ENCODE data around the gene NCBP2L. TPM values are rescaled to one million over a fixed set of nuclear protein-coding genes. Genes with fewer than 3 reads are reported as not detected.

Gene NCBP2L
- total RNA-seq, 1 experiment from 2014 or later, result 0.17 TPM

DNA sequence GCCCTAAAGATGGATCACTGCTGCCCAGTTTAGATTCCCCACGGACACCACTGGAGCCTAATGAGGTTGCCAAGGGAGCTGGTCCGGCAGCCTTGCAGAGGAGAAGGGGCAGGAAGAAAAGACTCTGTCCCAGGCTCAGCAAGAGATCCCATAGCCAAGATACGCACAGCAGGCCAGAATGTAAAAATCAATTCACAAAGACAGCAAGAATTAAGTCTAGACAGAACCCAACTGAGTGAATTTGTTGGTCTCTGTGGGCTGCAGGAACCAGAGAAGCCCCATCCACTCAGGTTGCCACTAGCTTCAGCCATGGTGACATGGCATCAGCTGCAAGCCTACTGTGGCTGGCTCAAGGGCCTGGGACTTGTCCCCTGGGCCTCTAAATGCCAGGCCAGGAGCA, 24.8 kb upstream of the NCBP2L start:
- DNase-seq (ENCODE audit: low read depth), result no peak

DNA sequence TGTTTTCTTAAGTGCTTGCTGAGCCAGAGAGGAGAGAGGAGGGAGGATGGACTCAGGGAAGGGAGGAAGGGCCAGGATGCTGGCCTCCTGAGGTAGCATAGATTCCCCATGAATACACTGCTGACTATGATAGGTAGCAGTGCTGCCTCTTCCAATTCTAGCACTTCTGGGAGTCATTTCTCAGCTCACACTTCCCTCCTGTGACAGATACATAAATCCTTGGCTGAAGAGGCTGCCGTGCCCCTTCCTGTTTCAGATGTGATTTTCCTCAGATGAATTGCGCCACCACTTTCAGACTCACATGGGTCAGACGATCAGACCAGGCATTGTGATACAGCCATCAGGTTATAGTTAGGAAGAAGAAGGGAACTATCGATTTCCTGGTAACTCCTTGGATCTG, 24.3 kb upstream of the NCBP2L start:
- DNase-seq (ENCODE audit: low read depth), result no peak

- DNase-seq (ENCODE audit: low read depth), result no peak
Measured at GRCh38 chrX:107755721-107756120, 21.8 kb upstream of the NCBP2L start.

DNA sequence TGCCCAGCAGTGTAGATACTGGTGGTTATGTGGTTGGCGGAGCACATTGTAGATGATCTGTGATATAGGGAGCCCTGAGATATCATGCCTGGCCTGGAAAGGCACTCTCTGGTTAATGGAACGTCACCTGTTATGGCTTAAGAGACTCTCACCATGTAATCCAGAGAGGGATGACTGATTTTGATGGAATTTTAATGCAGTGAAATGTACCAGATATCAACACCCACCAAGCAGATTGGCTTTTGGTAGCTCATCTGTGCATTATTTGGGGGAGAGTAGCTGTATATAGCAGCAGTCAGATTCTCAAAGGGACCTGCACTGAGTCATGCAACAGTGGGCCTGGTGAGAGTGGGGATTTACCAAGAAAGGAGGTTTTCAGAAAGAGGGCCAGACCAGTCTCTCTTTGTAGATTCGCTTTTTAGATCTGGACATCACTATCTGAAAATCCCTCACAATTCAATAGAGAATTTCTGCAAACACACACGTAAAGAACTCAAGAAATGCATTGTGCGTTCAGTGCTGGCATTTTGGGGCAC, 19.2 kb upstream of the NCBP2L start:
- no peak for DNase-seq (ENCODE audit: low read depth)

DNA sequence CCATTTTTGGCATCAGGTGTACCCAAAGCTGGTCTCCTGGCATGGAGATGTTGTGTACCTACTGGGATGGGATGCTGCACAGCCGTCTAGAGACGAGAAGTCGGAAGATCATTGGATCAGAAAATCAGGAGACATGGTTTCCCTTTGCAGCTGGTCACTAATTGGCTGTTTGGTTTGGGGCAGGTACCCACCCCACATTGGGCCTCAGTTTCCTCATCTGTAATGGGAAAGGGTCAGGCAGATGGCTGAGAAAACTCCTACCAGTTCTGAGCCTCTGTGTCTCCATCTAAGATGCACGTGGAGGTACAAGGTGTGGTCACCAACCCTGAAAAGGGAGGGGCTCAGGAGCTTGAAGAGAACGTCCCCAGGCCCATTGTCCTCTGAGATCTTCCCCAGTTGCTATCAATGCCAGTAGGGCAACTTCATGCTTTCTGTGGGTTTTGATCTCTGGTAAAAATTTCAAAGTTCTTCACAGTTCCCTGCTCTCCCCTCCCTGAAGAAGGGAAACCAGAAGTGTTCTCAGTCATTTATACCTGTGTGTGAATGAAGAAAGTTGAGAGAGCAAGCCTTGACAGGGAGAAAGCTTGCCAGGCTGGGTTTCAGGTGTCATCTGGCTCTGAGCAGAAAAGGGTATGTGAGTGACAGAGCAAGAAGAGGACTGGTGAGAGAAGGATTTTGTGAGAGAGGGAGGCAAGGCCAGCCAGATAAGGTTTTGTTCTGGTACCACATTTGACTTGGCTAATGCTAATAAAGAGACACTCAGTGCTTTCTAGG, 17.0 kb upstream of the NCBP2L start:
- DNase-seq (ENCODE audit: low read depth), result no peak

DNA sequence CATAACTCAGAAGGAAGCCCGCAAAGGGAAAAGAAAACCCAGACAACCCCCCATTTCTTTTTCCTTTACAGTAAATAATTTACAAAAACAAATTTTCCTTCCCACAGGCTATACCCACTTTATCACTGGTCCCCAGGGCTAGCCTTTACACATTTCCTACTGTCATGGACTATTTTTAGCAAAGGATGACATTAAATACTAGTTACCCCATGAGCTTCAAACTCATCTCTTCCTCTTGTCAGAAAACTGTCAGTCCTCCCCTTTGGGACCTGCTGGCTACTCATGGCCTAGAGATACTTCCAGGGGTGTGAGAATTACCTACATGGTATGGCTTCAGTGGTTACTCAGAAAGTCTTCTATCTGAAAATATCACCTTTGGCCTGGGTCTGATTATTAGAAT, 13.9 kb upstream of the NCBP2L start:
- DNase-seq (ENCODE audit: low read depth), result no peak

DNA sequence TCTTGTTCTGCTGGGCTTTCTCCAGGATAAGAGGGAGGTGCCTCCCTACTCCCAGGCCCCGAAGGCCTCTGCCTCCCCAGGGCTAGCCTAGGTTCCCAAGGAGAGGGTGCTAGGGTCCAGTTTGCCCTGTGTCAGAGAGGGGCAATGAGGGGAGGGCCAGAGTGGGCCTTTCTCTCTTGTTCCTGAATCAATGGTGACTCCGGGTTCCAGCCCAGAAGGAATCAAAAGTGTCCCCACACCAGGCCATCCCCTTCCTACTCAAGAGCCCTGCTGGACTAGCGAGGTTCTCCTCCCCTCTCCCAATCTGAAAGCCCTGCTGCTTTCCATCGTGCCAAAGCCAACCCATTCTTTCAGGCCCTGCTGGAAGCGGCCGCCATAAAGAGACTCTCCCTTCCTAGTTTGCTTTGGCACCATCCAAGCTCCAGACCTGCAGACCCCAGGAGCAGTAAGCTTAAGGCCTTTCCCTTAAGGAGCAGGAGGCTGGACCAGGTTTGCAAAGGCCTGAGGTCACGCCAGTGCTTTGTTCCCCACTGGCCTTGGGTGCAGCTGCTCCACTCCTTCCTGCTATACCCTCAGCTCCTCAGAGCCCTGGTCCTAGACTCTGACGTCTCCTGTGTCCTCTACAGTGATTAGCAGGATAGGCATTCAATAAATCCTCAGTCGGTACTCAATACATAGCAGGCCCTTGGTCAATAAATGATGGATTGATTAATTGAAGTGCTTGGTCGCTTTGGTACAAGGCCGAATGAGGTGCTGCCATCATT, 12.5 kb upstream of the NCBP2L start:
- no peak for DNase-seq (ENCODE audit: low read depth)

DNA sequence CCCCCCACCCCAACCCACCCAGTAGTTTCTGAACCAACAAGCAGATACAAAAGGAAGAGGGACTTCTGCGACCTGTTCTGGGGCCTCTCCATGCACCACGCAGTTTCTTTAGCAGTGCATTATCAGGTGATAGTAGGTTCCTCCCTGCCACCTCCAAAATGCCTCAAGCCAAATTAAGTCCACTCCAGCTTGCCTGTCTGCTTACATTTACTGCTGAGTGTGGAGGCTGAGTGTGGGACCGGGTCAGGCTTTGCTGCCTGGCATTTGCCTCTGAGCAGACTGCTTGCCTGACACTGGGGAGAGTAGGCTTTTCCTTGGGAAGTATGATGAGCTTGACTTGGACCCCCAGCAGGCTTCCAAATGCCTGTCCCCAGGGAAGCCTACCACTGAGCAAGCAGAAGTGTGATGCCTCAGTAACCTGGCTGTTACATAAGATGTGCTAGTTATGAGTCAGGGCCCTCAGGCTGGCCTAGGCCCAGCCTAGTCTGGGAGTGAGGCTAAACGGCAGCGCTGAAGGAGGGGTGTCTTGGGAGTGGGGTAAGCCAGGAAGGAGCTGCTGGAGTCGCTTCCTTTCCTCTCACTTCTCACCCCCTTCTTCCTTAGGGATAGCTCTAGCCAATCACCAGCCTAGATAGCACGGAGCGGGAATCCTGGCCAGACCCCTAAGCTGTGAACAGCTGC, 10.9 kb upstream of the NCBP2L start:
- peak; percentile 61 for DNase-seq (ENCODE audit: low read depth)

DNA sequence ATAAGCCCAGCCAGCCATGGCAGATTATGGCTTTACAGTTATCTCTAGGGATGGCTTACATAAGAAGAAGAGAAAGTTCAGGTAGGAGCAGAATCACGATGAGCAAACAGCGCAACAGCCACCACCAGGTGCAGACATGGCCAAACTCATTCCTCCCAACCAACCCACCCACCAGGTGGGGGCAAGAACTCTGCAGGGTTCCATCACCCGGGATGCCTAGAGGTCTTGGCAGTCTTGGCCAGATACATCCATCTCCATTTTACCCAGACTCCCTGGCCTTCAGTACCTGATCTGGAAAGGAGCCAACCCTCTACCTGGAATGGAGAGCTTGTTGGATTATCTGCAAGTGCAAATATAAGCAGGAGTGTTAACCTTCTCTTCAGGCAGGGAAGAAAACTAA, 9.5 kb upstream of the NCBP2L start:
- no peak for DNase-seq (ENCODE audit: low read depth)

GRCh38 chrX:107769581-107770317, 7.8 kb upstream of the NCBP2L start:
- DNase-seq (ENCODE audit: low read depth), result no peak

DNA sequence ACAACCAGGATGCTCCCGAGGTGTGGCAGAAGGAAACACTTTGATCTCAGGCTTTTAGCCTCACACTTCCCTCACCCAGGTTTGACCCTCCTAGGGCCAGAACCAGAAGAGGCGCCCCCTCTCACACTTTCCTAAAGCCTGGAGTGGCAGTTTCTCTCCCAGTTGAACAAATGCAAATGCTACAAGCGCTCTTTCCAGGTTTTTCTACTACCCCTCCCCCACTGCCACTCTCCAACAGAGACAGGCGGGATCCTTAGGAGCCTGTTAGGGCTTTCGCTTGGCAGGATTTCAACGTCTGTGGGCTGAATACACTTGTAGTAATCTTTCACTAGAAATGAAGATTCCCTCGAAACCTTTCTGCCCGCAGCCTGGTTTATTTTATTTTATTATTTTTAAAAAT, 4.3 kb upstream of the NCBP2L start:
- DNase-seq (ENCODE audit: low read depth), result no peak

GRCh38 chrX:107773906-107774435, 3.6 kb upstream of the NCBP2L start:
- DNase-seq (ENCODE audit: low read depth), result no peak

GRCh38 chrX:107775000-107775733, 2.4 kb upstream of the NCBP2L start:
- DNase-seq (ENCODE audit: low read depth), result no peak

DNA sequence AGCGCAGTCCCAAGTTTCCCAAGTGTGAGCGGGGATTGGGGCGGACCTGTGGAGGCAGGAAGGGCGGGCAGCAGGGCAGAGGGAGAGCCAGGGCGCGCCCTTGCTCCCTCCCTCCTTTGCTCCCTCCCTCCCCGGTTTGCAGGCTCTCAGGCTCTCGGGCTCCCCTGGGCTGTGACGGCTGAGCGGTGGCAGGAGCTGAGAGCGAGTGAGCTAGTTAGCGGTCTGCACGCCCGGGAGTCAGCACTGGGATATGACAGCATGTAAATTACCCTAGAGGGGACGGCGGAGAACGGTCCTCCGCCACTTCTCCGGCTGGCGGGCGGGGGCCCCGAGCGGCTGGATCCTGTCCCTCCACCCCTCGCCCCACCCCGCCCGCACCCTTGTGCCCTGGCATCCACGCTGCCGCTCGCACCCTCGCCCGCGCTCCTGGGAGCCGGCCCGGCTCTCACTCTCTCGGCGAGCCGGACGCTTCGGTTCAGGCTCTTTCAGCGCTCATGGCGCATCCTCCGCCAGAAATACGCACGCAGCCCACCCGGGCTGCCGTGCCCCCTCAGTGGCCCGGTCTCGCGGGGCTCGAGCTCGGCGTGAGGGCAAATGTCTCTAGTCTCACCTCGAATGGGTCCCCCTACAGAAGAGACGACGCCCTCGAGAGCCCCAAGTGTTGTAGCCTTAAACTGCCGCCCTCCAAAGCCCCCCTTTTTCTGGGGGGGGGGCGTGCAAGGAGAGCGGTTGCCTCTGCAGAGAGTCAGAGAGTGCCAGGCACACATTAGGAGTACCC, 1.6 kb upstream of the NCBP2L start, which contains the start of gene TSC22D3:
Gene TSC22D3 (minus strand): TSS at position 54 of the 778 bp plus-strand sequence. CDS start 368 bp downstream, outside the sequence.
- DNase-seq (ENCODE audit: low read depth), result peak; percentile 83

- DNase-seq (ENCODE audit: low read depth), result peak; percentile 85
Measured at GRCh38 chrX:107776649-107777535, 641 bp upstream of the NCBP2L start.

DNA sequence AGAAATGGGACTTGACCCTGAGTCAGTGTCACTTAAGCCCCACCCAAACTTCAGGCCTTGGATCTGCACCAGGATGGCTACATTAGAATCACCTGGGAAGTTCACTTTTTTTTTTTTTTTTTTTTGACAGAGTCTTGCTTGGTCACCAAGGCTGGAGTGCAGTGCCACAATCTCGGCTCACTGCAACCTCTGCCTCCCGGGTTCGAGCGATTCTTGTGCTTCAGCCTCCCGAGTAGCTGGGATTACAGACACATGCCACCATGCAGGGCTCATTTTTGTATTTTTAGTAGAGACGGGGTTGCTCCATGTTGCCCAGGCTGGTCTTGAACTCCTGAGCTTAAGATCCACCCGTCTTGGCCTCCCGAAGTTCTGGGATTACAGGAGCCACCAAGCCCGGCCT, 3.0 kb downstream of the NCBP2L start:
- DNase-seq (ENCODE audit: low read depth), result no peak

DNA sequence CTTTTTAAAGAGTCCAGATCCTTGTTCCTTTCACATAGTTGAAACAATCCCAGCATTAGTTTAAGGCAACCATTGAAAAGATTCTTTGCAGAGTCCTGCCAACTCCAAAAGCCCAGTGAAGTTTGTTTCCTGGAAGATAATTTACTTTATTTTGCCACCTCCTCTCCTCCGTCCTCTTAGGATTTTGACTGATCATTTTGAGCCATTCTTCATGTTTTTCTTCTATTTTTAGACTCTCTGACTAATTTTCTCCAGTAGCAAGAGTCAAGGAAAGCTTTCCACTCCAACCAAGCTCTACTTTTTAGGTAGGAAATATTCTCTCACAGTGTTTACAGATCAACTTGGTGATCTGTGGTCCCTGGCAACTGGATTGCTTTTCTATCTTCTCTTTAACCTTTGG, 10.3 kb downstream of the NCBP2L start:
- no peak for DNase-seq (ENCODE audit: low read depth)

DNA sequence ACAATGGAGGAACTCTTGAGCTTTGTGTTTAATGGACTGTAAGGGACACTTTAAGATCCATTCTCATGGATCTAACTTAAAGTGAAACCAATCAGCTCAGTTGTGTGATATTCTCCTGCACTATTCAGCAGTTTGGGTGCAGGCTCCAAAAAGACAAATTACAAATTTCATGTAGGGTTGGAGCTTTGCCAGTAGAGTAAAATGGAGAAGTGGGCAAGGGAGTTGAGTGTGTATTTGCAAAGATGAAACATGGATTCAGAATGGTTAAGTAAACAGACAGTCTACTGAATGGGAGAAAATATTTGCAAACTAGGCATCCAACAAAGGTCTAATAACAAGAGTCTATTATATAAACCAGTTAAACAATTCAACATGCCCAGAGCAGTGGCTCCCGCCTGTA, 26.9 kb downstream of the NCBP2L start:
- DNase-seq (ENCODE audit: low read depth), result no peak

DNA sequence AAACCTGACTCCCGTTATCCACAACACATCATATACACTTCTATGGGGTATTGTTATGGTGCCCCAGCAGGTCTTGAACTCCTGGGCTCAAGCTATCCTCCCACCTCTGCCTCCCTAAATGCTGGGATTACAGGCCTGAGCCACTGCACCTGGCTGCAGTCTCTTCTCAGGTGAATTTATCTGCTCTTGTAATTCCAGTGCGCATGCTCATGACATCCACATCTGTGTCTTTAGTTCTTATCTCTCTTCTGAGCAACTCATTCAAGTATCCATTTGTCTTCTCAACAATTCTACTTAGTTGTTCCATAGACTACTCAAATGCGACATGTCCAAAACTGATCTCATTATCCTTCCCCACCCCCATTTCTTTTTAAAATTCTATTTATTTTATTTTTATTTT, 27.6 kb downstream of the NCBP2L start:
- no peak for DNase-seq (ENCODE audit: low read depth)
